HFFc6 (cell line): ENCODE measurements around the gene S1PR3. TPM values are rescaled to one million over a fixed set of nuclear protein-coding genes. Genes with fewer than 3 reads are reported as not detected.

Experiments used
- DNase-seq: peaks from one replicate; pipeline ENCODE4 v3.0.0-alpha.2; 2018
- H3K27ac Mint-ChIP-seq: 2 replicates; pipeline ENCODE4 v1.8.0; 2020; ENCODE audit warnings: mild to moderate bottlenecking, mixed read lengths
- H3K27me3 Mint-ChIP-seq: 2 replicates; pipeline ENCODE4 v1.8.0; 2021; ENCODE audit warnings: mild to moderate bottlenecking, moderate library complexity, mixed read lengths; ENCODE audit not compliant: insufficient read depth
- H3K36me3 Mint-ChIP-seq: 2 replicates; pipeline ENCODE4 v1.8.0; 2021; ENCODE audit warnings: low read depth, mixed read lengths
- H3K4me1 Mint-ChIP-seq: 2 replicates; pipeline ENCODE4 v1.8.0; 2020; ENCODE audit warnings: low read depth, mixed read lengths
- H3K4me3 Mint-ChIP-seq: 2 replicates; pipeline ENCODE4 v1.8.0; 2020; ENCODE audit warnings: mild to moderate bottlenecking, moderate library complexity, mixed read lengths
- H3K9me3 Mint-ChIP-seq: 2 replicates; pipeline ENCODE4 v1.8.0; 2020; ENCODE audit warnings: mild to moderate bottlenecking, mixed read lengths
- CTCF ChIP-seq: fragments of 200-600 bp; sonication (generic); IDR thresholded peaks from 2 replicates; pipeline ENCODE4 v1.5.0; 2021; ENCODE audit warnings: antibody characterized with exemption, mild to moderate bottlenecking
- total RNA-seq, 6 experiments: library from RNA; stranded (reverse); fragmentation: NEBNext Ultra II Directional; extraction: Animal tissue kit (Norgen Biotek cat#: 25700); gene quantifications; 2 replicates in 1 of 6; 3 replicates in 5 of 6; pipeline ENCODE4 v1.2.3, GENCODE V29; 2021

The S1PR3 gene
- total RNA-seq, 6 experiments from 2014 or later: 15.1 to 27.7 (median 23.9) TPM

GRCh38 chr9:89015336-89015735 is 24.1 kb downstream of the S1PR3 start:
- Mint-ChIP-seq H3K9me3 (no peaks in the 10 kb centered on the region), H3K27me3 (peaks cover 2% of the 10 kb centered on the region), H3K4me3 (no peak overlapping the region), H3K36me3 (no peaks in the 10 kb centered on the region), H3K4me1 (peaks cover 11% of the 10 kb centered on the region), H3K27ac (no peak overlapping the region)
- no peak for TF ChIP-seq CTCF
- no peak for DNase-seq

GRCh38 chr9:89020754-89021153 is 29.5 kb downstream of the S1PR3 start:
- DNase-seq: no peak
- no peak for TF ChIP-seq CTCF
- H3K4me3 Mint-ChIP-seq: no peak overlapping the region
- H3K27me3 Mint-ChIP-seq: no peaks in the 10 kb centered on the region; the same call in none of the 2 replicates
- peaks cover 34% of the 10 kb centered on the region for H3K4me1 Mint-ChIP-seq
- H3K9me3 Mint-ChIP-seq: no peaks in the 10 kb centered on the region
- H3K27ac Mint-ChIP-seq: no peak overlapping the region
- no peaks in the 10 kb centered on the region for H3K36me3 Mint-ChIP-seq

GRCh38 chr9:89021154-89021803 is 30.0 kb downstream of the S1PR3 start:
- Mint-ChIP-seq H3K27ac (peak overlapping the region; percentile 22; the same call in 1 of the 2 replicates), H3K4me1 (peaks cover 34% of the 10 kb centered on the region), H3K4me3 (peak overlapping the region; percentile 22), H3K9me3 (no peaks in the 10 kb centered on the region), H3K27me3 (no peaks in the 10 kb centered on the region; the same call in none of the 2 replicates), H3K36me3 (no peaks in the 10 kb centered on the region)
- DNase-seq: peak; percentile 89
- no peak for TF ChIP-seq CTCF

- H3K27me3 Mint-ChIP-seq: no peaks in the 10 kb centered on the region; the same call in none of the 2 replicates
- no peak overlapping the region for H3K27ac Mint-ChIP-seq
- no peak overlapping the region for H3K4me3 Mint-ChIP-seq
- no peak for TF ChIP-seq CTCF
- no peak for DNase-seq
- no peaks in the 10 kb centered on the region for H3K36me3 Mint-ChIP-seq
- no peaks in the 10 kb centered on the region for H3K9me3 Mint-ChIP-seq
- peaks cover 41% of the 10 kb centered on the region for H3K4me1 Mint-ChIP-seq
Observed at GRCh38 chr9:89022001-89022759, 30.9 kb downstream of the S1PR3 start.

- no peaks in the 10 kb centered on the region for H3K36me3 Mint-ChIP-seq
- H3K27ac Mint-ChIP-seq: peak overlapping the region; percentile 26; the same call in 1 of the 2 replicates
- no peaks in the 10 kb centered on the region for H3K9me3 Mint-ChIP-seq
- H3K4me1 Mint-ChIP-seq: peaks cover 41% of the 10 kb centered on the region
- H3K4me3 Mint-ChIP-seq: no peak overlapping the region
- no peaks in the 10 kb centered on the region; the same call in none of the 2 replicates for H3K27me3 Mint-ChIP-seq
- peak; percentile 35 for DNase-seq
- no peak for TF ChIP-seq CTCF
Observed at GRCh38 chr9:89022902-89023301, 31.6 kb downstream of the S1PR3 start.
